ENCODE results near the gene ROR1.
"Not testable (repeated sequence)": the region's sequence is repeated elsewhere in the genome, so short reads cannot be mapped to it uniquely, and the experiment has no call there.

ROR1 gene

GRCh38 chr1:63794354-63794753 lies 20.5 kb downstream of the ROR1 start:
- no peak for DNase-seq

- DNase-seq = no peak
Observed at GRCh38 chr1:63794939-63795378, 21.1 kb downstream of the ROR1 start.

GRCh38 chr1:63795455-63795854 lies 21.6 kb downstream of the ROR1 start:
- DNase-seq = no peak

GRCh38 chr1:63797056-63797726 lies 23.4 kb downstream of the ROR1 start:
- no peak for DNase-seq

- no peak for DNase-seq
Observed at GRCh38 chr1:63798284-63798683, 24.5 kb downstream of the ROR1 start.

GRCh38 chr1:63799307-63799706 lies 25.5 kb downstream of the ROR1 start:
- DNase-seq = no peak

- no peak for DNase-seq
Observed at GRCh38 chr1:63799820-63800219, 26.0 kb downstream of the ROR1 start.

GRCh38 chr1:63802109-63802508 lies 28.3 kb downstream of the ROR1 start:
- no peak for DNase-seq

GRCh38 chr1:63804829-63805484 lies 31.1 kb downstream of the ROR1 start:
- DNase-seq = no peak

- DNase-seq = no peak
Observed at GRCh38 chr1:63807046-63807445, 33.2 kb downstream of the ROR1 start.

- no peak for DNase-seq
Observed at GRCh38 chr1:63810936-63811469, 37.2 kb downstream of the ROR1 start.

- no peak for DNase-seq
Observed at GRCh38 chr1:63812071-63812700, 38.4 kb downstream of the ROR1 start.

- DNase-seq = no peak
Observed at GRCh38 chr1:63813829-63814277, 40.0 kb downstream of the ROR1 start.

GRCh38 chr1:63816217-63816815 lies 42.5 kb downstream of the ROR1 start:
- DNase-seq = not testable (repeated sequence)

GRCh38 chr1:63817152-63817667 lies 43.4 kb downstream of the ROR1 start:
- no peak for DNase-seq

- DNase-seq = no peak
Observed at GRCh38 chr1:63817700-63818099, 43.9 kb downstream of the ROR1 start.

- DNase-seq = no peak
Observed at GRCh38 chr1:63818567-63819325, 44.9 kb downstream of the ROR1 start.

- DNase-seq = no peak
Observed at GRCh38 chr1:63819795-63820194, 46.0 kb downstream of the ROR1 start.

- no peak for DNase-seq
Observed at GRCh38 chr1:63821091-63822005, 47.5 kb downstream of the ROR1 start.

GRCh38 chr1:63822540-63822939 lies 48.7 kb downstream of the ROR1 start:
- no peak for DNase-seq

GRCh38 chr1:63824451-63824850 lies 50.6 kb downstream of the ROR1 start:
- DNase-seq = no peak
